GM19468 (cell line): Measurements from ENCODE around the gene NOTCH3.

ENCODE experiments used
- ATAC-seq: cut with Tn5 transposase; IDR thresholded peaks from one replicate; pipeline ENCODE4 v1.9.1; 2021; ENCODE audit warnings: mild to moderate bottlenecking, moderate library complexity, moderate number of reproducible peaks; ENCODE audit not compliant: unreplicated experiment; ENCODE audit errors: extremely low read depth

The NOTCH3 gene

DNA sequence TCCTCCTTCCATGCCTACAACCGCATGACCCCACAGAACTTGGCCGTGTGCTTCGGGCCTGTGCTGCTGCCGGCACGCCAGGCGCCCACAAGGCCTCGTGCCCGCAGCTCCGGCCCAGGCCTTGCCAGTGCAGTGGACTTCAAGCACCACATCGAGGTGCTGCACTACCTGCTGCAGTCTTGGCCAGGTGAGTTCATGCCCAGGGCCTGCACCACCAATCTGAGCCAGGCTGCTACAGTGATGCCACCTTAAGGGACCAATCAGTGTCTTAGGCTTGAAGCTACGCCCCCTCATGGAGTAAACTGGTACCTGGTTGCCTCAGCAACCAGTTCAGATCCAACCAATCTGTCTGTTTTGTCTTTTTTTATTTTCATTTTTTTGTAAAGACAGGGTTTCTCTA, 88.4 kb downstream of the NOTCH3 start:
- no peak for ATAC-seq

DNA sequence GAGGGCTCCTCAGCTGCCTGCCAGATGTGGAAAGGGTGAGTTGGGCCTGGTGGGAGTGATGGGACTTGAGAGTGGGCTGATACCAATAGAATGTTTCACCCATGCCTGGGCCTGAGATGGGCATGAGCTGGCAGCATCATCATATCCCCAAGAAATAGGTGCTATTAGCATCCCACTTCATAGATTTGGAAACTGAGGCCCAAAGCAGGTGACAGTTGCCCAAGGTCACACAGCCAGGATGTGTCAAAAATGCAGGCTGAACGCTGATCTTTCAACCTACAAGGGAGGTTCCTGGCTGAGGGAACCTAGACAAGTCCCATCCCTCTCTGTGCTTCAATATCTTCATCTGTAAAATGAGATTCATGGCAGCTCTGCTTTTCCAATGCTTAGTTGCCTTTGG, 89.0 kb downstream of the NOTCH3 start:
- no peak for ATAC-seq

DNA sequence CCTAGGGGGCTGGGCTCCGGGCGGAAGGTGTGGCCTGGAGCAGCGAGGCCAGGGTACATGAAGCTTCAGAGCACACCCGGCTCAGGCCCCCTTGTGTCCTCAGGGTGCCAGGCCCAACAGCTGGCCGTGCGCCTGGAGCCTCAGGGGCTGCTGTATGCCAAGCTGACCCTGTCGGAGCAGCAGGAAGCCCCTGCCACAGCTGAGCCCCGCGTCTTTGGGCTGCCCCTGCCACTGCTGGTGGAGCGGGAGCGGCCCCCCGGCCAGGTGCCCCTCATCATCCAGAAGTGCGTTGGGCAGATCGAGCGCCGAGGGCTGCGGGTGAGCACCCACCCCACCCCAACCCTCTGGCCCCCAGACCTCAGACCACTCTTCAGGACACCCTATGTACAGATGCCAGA, 90.4 kb downstream of the NOTCH3 start:
- ATAC-seq, result no peak

DNA sequence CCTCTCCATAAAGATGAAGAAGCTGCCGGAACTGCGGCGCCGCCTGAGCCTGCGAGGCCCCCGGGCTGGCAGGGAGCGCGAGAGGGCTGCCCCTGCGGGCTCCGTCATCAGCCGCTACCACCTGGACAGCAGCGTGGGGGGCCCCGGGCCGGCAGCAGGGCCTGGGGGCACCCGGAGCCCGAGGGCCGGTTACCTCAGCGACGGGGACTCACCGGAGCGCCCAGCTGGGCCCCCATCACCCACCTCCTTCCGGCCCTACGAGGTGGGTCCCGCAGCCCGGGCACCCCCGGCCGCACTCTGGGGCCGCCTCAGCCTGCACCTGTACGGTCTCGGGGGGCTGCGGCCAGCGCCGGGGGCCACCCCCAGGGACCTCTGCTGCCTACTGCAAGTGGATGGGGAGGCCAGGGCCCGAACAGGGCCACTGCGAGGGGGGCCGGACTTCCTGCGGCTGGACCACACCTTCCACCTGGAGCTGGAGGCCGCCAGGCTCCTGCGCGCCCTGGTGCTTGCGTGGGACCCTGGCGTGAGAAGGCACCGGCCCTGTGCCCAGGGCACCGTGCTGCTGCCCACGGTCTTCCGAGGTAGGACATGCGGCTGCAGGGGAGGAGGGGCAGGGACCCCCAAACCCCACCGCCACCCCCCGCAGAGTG, 90.9 kb downstream of the NOTCH3 start:
- ATAC-seq, result no peak
